GM08714 (cell line): Measurements from ENCODE around the gene RUVBL1.

Source experiments
- H3K4me3 ChIP-seq: fragments of 200-500 bp; sonication (Bioruptor generic); 2 replicates; pipeline ENCODE4 v1.5.1; 2014; ENCODE audit warnings: mild to moderate bottlenecking, low read length, inconsistent platforms
- ZNF274 ChIP-seq: IDR thresholded peaks from 2 replicates; pipeline ENCODE4 v1.6.1; 2012; ENCODE audit warnings: mild to moderate bottlenecking, low read depth, low read length

The RUVBL1 gene

DNA sequence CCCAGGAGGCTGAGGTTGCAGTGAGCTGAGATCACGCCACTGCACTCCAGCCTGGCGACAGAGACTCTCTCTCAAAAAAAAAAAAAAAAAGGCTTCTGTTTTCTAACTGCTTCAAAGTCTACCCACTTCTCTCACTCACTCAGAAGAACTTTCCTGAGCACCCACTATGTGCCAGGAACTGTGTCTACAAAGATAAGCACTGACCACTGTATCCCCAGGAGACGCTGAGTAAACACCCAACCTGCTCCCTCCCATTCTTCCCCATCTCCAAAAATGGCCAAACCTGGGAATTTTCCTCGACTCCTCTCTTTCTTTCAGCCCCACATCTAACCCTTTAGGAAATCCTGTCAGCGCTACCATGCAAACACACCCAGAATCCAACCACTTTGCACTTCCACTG, 12.5 kb downstream of the RUVBL1 start:
- H3K4me3 ChIP-seq: no peak overlapping the region
- TF ChIP-seq ZNF274: no peak

DNA sequence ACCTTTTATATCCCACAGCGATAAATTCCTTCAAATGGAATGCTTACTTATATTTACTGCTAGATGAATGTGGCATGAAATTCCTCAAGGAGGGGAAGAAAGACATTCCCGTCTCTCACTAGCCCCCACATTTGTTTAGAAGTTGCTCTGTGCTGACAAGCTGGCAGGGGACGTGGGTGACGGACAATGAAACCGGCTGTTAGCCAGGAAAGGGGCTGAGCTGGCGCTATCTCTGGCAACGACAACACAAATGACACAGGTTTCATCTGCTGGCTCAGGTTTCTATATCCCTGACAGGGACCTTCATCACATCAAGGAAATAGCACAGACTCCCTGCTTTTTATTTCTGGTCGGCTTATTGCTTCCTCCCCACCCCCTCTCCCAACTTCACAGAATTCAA, 15.8 kb downstream of the RUVBL1 start:
- TF ChIP-seq ZNF274: no peak
- H3K4me3 ChIP-seq: no peak overlapping the region

DNA sequence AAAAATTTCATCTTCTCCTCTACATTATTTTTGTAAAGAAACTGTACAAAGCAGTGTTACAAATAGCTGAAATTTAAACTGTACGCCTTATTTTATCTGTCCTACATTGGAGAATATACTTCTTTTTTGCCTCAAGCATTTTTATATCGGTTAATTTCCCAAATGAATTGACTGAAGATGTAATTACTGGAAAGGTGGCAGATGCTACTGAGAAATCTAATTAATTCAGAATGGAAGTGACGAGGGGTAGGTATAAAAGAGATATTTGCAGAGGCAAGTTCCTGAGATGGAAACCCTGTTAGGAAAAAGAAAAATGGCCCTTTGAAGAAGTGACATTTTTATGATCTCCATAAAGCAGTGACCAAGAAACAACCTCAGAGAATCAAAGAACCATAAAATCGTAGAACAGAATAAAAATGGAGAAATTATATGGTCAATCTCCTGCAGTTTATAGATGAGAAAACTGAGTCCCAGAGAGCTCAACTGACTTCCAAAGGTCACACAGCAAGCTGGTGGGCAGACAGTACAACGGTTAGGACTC, 20.4 kb downstream of the RUVBL1 start:
- no peak overlapping the region for H3K4me3 ChIP-seq
- TF ChIP-seq ZNF274: no peak

DNA sequence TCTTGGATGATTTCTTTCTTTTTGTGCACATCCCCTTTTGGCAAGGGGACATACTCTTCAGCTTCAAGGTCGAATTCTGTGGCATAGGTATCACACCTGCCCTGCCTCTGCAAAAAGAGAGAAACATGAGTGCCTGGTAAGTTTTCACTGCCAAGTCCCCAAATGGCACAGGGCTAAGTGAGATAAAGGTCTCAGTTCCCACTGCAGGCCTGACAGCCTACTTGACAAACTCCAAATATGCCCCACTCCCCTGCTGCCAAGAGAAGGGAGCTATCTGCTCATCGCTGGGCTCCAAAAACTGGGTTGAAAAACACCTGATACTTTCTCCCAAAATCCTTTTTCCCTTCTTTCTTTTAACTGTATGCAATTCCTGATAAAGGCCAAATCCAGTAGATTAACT, 23.0 kb downstream of the RUVBL1 start:
- no peak overlapping the region for H3K4me3 ChIP-seq
- TF ChIP-seq ZNF274: no peak

DNA sequence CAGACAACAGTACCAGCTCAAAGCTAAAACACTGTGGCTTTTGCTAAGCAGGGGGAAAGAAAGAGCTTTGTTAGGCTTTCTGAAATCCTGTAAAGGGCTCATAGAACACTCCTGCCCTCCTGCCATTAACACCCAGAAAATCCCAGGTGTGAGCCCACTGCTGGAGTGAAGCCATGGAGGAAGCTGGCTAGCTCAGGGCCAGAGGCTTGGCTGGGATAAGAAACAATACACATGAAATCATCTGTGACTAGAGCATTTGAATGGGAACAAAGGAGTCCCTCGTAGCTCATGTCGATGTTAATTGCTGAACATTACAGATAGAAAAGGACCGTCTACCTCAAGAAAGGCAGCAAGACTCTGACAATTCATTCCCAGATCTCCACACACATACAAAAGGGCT, 23.5 kb downstream of the RUVBL1 start:
- no peak for TF ChIP-seq ZNF274
- H3K4me3 ChIP-seq: no peak overlapping the region

DNA sequence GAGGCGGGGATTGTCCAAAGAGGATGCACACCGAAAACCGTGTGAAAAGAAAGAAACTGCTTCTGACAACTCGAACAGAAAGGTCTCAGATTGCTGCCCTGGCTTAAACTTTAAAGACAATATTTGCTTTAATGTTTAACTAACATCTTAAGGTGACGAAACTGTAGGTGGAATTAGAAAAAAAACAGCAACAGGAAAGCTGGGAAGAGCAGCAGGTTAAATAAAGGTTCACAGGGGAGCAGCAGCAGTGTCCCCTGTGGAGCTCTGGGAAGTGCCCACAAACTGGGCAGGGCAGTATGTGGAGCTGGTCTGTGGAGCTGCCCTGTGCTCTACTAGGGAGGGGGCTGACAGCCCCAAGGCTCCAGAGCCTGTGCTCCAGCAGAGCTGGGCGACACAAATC, 25.4 kb downstream of the RUVBL1 start:
- TF ChIP-seq ZNF274: no peak
- no peak overlapping the region for H3K4me3 ChIP-seq

DNA sequence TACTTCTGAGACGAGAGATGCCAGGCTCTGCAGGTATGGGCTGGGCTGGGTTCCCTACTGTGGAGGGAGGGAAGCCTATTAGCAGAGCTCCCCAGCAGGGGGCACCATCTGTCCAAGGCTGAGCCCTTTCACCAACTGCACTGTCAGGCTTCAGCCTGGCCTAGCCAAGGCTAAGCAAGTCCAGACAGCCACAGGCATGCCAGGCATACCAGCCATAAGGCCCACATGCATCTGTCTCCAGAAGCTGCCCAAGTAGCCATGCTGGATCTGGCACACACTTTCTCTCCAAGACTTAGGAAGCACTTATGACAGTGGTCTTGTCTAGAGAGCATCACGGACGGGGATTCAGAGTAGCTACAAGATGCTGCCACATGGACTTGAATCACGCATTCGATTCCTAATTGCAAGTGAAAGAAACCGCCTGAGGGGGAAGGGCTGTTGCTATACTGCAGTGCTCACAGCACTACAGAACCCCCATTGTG, 28.3 kb downstream of the RUVBL1 start:
- no peak overlapping the region for H3K4me3 ChIP-seq
- TF ChIP-seq ZNF274: no peak

DNA sequence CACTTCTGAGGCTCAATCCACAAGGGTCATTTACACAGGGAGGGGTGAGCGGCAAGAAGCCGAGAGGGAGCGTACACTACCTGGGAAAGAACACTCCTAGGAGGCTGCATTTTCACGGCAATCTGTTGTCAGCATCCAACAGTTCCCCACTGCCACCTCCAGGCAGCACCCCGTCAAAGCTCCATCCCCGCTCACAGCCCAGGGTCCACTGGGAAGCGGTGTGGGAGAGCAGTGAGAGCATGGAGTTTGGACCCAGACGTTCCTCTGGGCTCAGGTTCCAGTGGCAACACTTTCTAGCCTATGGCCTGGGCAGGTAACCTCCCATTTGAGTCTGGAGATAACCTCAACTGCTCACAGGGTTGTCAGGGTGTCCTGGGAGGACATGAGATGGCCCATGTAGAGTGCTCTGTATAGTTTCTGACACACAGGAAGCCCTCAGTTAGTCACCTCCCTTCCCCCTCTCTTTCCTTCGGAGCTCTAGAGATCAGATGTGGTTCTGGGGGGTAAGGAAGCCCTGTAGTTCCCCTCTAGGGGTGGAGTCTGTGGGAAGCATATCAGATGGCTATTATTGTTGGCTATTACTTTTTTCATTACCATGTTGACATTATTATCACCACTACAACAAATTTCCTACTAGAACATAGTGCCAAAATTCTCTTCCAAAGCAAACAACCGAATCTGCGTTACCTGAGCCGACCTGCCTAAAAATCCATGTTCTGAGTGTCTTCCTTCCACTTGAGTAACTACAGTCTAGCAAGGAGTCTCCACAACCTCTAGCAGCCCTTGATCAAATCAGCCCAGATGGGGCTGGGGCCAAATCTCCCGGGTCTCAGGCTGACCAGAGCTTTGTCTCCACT, 29.1 kb downstream of the RUVBL1 start:
- no peak for TF ChIP-seq ZNF274
- H3K4me3 ChIP-seq: no peak overlapping the region

DNA sequence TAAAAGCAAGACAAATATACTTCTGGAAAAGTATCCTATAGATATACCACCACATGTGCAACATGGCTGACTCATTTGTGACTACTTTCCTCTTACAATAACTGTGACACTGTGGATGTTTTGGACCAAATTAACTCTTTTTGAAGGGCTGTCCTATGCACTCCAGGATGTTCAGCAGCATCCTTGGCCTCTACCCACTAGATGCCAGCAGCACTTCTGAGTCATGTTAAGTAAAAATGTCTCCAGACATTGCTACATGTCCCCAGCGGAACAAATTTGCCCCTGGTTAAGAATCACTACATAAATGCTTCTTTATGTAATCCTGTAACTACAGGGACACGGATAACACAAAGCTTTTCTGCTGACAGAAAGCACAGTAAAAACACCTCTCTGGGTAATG, 32.0 kb downstream of the RUVBL1 start:
- no peak overlapping the region for H3K4me3 ChIP-seq
- TF ChIP-seq ZNF274: no peak

DNA sequence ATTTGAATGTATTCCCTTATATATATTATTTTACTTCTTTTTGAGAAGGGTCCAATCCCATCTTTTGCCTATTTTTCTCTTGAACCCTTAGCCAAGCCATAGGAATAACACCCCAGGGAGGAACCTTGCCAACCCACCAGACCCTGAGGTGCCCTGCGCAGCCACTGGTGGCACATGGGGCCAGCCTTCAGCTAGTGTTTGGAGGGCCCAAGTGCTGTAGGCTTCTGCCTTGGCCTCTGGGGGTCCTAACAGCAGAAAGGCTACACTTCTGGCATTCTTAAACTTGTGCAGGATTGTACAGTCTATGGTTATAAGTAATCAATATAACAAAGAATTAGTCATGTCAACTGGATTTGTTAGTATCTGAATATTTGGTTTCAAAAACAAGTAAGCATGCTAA, 34.5 kb downstream of the RUVBL1 start:
- H3K4me3 ChIP-seq: no peak overlapping the region
- no peak for TF ChIP-seq ZNF274

DNA sequence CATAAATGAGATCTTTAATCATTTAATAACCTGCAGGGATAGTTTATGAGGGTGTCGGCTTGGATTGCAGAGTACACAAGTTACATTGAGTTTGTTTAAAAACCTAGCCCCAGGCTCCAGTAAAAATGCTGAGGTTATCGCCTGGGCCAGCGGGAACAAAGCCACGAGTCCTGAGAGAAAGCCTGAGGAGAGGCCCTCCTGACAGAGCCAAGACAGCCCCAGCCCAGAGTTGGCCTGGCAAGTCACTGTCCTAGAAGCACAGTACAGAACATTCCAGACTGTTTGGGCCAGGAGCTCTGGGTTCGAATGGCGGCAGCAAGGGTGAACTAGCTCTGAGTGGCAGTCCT, 39.0 kb downstream of the RUVBL1 start:
- TF ChIP-seq ZNF274: no peak

DNA sequence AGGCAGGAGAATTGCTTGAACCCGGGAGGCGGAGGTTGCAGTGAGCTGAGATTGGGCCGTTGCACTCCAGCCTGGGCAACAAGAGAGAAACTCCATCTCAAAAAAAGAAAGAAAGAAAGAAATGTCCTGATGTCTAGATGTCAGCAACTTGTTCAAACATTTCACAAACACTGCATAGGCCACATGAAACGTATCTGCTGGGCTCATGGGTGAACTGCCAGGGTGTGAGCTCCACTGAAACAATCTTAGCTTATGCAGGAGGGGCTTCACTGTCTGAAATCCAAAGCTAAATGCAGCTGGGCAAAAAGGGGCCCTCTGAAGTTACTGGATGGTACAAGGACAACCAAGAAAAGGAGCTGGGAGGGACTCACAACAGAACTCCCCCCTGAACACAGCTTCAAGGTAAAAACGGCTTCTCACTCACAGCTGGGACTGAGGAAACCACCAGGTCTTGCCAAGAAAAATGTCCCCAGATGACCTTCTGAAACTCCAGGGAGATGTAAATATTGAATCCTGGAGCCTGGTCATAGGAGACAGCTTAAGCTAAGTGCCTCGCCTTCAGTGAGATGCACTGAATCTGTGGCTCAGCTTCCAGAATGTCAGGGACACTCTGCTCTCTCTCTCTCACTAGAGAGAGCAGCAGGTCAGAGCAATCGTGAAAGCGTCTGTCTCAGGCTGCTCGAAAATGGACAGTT, 39.5 kb downstream of the RUVBL1 start:
- H3K4me3 ChIP-seq: no peak overlapping the region
- TF ChIP-seq ZNF274: no peak

More for the DNA sequence above, 39.0 kb downstream of the RUVBL1 start:
- H3K4me3 ChIP-seq: no peak overlapping the region

DNA sequence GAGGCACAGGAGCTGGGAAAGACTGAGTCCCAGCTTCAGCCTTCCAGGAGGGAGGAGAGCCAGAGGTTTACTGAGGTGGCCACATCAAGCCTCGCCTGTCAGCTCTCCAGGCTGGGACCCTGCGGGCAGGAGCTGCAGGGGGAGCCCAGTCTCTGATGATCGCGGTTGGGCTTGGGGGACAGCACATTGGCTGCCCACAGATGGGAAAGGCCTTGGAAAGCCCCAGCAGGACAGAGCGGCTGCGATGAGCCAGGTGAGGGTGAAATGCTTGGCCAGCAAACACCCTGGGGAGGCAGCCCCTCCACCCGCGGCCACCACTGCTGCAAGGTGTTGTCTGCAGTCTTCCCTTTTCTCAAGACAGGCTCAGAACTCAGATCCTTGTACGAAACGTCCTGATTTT, 40.2 kb downstream of the RUVBL1 start:
- H3K4me3 ChIP-seq: no peak overlapping the region
- no peak for TF ChIP-seq ZNF274

DNA sequence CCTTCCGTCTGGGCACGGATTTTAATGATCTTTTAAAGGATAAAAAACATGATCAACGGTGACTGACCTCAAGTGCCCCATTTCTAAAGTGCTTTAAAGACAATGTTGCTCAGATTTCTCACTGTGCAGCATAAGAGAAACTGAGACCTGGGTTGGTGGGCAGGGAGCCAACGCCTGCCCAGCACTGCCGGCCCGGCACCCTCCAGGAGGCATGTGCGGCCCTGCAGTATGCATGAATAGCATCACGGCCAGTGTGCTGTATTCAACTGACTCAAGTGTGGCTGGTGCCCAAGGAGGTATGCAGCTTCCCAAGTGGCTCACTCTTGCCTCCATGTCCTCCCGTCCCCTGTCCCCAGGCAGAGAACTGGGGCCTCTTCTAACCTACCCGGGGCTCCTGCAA, 41.1 kb downstream of the RUVBL1 start:
- TF ChIP-seq ZNF274: no peak

DNA sequence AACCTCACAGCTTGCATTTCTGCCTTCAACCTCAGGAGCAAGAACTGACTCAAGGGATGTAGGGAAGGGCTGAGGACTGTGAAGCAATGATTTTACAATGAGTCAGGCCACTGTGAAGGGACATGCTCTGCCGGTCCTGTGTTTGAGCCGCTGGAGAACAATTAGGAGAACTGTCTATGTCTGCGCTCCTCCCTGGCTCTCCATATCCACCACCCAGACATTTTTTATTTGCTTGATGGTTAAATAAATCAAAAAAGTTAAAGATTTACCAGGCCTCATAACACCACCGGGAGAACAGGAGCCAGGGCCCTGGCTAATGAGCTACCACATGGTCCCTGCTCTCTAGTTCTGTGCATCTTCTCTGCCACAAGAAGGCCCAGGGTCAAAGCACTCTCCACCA, 41.8 kb downstream of the RUVBL1 start:
- TF ChIP-seq ZNF274: no peak
- H3K4me3 ChIP-seq: no peak overlapping the region

More for the DNA sequence above, 41.1 kb downstream of the RUVBL1 start:
- H3K4me3 ChIP-seq: no peak overlapping the region
